HG03442 (cell line): ENCODE measurements around the gene PTGS1.
"Not testable (repeated sequence)": the region's sequence is repeated elsewhere in the genome, so short reads cannot be mapped to it uniquely, and the experiment has no call there.

ENCODE experiments used
- ATAC-seq: cut with Tn5 transposase; IDR thresholded peaks from one replicate; pipeline ENCODE4 v1.9.1; 2021; ENCODE audit warnings: mild to moderate bottlenecking, moderate library complexity; ENCODE audit not compliant: unreplicated experiment

PTGS1 gene

DNA sequence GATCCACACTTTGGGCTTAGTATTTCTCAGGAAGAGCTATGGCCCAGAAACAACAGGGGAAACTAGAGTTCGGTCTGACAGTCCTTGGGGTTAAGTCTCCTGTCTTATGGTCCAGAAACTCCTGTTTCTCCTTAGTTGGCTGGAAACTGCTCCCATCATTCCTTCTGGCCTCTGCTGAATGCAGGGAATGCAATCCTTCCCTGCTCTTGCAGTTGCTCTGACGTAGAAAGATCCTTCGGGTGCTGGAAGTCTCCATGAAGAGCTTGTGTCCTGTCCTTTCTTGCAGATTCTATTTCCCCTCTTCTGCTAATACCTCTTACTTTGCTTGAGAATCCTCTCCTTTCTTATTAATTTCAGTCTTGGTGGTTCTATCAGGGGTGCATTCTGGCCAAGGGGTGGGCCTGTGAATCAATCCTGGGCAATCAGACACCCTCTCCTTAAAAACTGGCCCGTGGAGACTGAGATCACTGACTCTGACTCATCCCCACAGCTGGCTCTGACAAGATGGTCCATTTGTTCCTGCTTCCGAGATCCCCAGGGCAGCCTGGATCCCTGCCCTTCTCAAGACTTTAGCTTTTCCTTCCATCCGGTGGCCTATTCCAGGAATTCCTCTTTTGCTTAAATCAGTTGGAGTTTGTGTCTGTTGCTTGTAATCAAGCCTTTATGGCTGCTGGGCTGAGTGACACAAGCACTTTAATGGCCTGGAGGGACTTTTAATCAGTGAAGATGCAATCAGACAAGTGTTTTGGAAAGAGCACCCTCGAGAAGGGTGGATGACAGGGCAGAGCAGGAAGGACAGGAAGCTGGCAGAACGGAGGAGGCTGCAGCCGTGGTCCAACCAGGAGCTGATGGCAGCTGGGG, 23.7 kb downstream of the PTGS1 start:
- no peak for ATAC-seq

DNA sequence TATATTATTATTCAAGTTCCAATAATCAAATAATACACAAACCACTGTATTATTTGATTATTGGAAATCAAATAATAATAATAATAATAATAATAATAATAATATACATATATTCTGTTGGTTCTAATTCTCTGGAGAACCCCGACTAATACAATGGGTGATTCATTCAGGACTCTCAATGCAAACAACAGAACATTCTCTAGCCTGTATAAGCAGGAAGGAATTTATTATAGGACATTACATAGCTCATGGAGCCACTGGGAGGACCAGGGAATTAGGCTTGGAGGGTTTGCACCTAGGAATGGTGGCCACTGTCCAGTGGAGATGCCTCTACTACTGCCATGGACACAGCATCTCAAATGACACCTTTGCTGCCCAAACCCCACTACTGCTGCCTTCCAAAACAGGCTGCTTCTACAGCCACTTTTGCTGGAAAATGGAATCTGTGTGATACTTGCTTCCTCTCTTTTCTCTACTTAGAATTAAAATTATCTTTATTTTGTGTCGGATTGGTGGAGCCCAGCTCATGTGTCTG, 25.9 kb downstream of the PTGS1 start:
- no peak for ATAC-seq

DNA sequence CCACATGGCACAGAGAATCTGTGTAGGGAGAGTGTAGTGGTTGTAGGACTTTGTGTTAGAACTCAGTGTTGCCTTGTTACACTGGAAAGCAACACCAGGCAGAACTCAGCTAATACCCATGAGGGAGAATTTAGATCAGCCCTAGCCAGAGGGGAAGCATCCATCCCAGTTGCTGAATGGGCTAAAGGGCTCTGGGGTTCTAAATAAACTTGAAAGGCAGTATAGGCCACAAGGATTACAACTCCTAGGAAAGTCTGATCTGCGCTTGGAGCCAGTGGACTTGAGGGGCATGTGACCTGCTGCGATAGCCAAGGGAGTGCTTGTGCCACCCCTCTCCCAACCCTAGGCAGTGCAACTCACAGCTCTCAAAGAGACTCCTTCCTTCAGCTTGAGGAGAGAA, 26.9 kb downstream of the PTGS1 start:
- ATAC-seq, result no peak

DNA sequence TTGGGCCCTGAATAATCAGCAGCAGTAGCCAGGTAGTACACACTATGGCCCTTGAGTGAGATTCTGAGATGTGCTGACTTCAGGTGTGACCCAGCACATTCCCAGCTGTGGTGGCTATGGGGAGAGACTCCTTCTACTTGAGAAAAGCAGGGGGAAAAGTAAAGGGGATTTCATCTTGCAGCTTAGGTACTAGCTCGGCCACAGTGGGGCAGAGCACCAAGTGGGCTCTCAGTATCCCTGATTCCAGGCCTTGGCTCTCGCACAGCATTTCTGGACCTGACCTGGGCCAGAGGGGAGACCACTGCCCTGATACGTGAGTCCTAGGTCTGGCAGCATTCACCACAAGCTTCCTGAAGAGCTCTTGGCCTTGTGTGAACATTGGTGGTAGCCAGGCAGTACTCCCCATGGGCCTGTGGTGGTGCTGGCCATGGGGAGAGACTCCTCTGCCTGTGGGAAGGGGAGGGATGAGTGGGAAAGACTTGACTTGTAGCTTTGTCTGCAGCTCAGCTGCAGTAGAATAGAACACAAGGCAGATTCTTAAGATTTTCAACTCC, 27.6 kb downstream of the PTGS1 start:
- ATAC-seq, result no peak

DNA sequence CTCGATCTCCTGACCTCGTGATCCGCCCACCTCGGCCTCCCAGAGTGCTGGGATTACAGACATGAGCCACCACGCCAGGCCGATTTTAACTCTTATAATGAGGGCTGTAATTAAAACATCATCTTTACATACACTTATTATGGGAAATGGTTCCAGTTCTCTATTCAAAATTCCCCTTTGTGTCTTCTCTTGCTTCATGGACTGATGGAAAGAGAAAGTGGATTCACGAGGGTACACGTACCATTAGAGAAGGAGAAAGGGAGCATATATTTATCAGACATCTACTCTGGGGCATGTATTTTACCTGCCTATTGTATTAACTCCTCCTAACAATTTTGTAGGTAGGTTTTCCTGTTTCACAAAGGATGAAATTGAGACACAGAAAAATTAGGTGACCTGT, 31.1 kb downstream of the PTGS1 start:
- ATAC-seq, result no peak

DNA sequence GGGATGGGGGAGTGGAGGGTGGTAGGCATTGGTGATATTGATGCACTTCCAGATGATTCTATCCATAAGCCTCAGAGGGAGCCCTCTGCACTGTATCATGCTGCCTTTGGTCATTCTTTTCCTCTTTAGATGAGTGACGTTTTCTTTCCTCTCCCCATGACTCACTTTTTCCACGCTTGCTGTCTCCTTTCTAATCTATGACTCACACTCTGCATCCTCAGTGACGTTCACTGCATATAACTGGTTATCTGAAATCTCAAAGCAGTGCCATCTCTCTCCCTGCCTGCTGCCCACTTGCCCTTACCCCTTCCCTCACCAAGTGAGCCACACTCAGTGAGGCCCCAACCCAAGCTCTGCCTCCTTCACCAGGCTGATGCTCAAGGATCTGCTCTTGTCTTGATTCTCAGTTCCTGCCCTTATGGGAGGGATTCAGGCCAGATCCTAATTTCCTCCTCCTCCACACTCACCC, 31.6 kb downstream of the PTGS1 start:
- ATAC-seq, result no peak

DNA sequence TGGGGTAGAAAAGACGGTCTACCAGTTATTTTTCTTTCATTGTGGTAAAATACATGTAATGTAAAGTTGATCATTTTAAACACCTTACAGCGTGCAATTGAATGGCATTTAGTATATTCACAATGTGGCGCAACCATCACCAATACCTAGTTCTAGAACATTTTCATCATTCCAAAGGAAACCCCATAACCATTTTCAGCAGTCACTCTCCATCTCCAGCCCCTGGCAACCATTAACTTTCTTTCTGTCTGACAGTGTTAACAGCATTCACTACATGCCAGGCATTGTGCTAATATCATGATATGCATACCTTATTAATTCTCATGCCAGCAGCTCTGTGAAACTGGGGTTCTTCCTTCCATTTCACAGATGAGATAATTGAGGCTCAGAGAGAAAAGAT, 32.0 kb downstream of the PTGS1 start:
- no peak for ATAC-seq

DNA sequence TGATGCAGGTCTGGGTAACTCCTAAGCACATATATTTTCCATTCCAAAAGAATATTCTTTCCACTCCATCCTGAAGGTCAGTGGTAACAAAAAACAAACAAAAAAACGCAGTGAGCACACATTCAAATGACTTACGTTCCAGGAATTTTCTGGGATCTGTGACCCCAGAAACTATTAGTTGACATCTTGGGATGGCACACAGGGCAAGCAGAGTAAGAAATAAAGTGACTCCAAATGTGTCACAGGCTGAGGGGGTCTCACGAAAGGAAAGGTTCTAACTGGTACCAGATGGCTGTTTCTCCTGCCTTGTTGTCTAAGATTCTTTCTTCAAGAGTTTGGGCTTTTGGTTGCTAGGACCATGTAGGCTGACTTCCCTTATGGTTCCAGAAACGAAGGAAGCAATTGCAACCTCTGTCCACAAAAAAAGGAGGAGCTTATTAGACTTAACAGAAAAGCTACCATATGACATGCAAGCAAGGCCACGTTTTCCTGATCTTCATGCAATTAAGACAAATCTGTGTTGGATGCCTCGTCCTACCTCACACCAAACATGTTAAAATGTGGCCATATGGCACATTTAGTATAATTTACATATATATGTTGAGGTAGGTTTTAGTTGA, 32.7 kb downstream of the PTGS1 start:
- no peak for ATAC-seq

DNA sequence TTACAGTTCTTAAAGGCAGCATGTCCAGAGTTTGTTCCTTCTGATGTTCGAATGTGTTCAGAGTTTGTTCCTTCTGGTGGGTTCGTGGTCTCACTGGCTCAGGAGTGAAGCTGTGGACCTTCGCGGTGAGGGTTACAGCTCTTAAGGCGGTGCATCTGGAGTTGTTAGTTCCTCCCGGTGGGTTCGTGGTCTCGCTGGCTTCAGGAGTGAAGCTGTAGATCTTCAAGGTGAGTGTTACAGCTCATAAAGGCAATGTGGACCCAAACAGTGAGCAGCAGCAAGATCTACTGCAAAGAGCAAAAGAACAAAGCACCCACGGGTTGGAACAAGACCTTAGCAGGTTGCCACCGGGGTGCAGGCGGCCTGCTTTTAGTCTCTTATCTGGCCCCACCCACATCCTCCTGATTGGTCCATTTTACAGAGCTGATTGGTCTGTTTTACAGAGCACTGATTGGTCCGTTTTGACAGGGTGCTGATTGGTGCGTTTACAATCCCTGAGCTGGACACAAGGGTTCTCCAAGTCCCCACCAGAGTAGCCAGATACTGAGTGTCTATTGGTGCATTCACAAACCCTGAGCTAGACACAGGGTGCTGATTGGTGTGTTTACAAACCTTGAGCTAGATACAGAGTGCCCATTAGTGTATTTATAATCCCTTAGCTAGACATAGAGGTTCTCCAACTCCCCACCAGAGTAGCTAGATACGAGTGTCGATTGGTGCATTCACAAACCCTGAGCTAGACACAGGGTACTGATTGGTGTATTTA, 34.7 kb downstream of the PTGS1 start:
- not testable (repeated sequence) for ATAC-seq

DNA sequence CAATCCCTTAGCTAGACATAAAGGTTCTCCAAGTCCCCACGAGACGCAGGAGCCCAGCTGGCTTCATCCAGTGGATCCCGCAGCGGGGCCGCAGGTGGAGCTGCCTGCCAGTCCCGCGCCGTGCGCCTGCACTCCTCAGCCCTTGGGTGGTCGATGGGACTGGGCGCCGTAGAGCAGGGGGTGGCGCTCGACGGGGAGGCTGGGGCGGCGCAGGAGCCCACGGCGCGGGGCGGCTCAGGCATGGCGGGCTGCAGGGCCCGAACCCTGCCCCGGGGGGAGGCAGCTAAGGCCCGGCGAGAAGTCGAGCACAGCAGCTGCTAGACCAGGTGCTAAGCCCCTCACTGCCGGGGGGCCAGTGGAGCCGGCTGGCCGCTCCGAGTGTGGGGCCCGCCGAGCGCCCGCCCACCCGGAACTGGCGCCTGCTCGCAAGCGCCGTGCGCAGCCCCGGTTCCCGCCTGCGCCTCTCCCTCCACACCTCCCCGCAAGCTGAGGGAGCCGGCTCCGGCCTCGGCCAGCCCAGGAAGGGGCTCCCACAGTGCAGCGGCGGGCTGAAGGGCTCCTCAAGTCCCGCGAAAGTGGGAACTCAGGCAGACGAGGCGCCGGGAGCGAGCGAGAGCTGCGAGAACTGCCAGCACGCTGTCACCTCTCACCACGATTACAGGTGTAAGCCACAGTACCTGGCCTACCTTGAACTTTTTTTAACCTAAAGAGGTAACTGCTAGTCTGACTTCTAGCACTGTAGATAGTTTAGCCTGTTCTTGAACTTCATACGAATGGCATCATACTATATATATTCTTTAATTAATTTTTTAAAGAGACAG, 35.5 kb downstream of the PTGS1 start:
- ATAC-seq, result no peak

DNA sequence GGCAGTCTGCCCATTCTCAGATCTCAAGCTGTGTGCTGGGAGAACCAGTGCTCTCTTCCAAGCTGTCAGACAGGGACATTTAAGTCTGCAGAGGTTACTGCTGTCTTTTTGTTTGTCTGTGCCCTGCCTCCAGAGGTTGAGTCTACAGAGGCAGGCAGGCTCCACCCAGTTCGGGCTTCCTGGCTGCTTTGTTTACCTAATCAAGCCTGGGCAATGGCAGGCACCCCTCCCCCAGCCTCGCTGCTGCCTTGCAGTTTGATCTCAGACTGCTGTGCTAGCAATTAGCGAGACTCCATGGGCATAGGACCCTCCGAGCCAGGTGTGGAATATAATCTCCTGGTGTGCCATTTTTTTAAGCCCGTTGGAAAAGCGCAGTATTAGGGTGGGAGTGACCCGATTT, 43.3 kb downstream of the PTGS1 start:
- not testable (repeated sequence) for ATAC-seq

DNA sequence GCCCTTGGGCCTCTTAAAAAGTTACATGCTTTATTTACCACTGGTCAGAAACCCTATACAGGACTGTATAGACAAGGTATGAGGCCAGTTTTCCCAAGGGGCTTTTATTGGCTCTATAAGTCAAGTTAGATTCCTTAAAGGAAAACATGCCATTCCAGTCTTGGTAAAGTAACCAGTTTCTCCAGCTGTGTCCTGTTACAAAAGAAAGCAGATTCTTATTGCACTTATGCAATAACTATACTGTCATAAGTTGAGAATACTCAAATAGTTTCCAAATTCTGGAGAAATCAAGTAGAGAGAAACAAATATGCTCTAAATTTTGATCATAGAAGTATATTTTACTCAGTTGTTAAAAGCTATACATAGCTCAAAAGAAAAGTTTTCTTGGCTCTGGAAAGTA, 47.2 kb downstream of the PTGS1 start:
- ATAC-seq, result no peak

DNA sequence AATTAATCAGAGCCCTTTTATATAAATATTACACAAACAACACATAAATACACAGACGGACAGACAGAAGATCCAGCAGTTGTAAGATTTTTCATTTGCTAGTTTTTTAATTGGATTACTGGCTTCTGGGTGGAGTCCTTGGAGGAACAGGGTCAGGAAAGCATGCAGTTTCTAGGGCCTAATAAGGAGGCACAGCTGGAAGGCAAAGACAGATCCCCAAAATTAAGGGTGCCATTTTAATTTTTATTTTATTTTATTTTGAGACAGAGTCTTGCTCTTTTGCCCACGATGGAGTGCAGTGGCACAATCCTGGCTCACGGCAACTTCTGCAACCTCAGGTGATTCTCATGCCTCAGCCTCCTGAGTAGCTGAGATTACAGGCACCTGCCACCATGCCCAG, 49.5 kb downstream of the PTGS1 start:
- ATAC-seq, result no peak

DNA sequence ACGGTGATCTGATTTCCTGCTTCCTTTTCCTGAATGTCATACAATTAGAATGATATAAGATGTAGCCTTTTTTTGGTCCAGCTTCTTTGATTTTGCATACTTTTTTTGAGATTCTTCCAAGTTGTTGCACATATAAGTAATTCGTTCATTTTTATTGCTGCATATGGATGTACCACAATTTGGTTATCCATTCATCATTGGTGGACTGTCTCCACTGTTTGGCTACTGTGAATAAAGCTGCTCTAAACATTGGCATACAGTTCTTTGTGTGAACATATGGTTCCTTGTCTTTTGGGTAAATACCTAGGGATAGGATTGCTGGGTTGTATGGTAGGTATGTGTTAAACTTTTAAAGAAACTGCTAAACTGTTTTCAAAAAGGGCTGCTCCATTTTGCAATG, 54.3 kb downstream of the PTGS1 start:
- no peak for ATAC-seq

DNA sequence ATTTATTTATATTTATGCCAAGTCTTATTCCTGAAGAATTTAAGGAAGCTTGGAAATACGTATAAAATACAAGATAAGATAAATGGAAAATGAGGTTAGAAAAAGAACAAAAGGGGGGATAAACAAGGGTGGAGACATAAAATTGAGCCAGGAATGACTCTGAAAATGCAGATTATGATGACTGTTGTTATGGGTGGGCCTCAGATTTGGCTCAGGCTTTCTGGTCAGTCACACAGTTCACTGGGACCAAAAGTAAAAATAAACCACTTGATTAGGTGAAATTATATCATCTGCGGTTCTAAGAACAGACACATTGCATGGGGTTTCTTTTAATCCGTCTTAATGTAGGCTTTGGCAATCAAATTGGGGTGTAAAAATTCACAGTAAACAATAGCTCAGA, 55.9 kb downstream of the PTGS1 start:
- ATAC-seq, result no peak

DNA sequence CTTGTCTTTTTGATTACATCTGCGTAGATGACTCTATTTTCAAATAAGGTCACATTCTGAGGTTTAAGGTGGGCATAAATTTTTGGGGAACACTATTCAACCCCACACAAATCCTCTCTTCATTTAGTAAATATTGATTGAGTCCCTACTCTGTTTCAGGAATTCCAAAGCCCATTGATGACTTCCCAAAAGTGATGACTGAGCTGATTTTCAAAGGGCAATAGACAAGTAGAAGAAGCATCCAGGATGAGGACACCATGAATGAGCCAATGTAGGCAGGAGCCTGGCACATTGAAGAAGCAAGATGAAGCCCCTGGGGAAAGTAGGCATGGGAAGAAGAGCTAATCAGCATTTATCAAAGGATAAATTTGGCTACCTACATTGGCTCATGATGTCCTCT, 71.7 kb downstream of the PTGS1 start:
- no peak for ATAC-seq

DNA sequence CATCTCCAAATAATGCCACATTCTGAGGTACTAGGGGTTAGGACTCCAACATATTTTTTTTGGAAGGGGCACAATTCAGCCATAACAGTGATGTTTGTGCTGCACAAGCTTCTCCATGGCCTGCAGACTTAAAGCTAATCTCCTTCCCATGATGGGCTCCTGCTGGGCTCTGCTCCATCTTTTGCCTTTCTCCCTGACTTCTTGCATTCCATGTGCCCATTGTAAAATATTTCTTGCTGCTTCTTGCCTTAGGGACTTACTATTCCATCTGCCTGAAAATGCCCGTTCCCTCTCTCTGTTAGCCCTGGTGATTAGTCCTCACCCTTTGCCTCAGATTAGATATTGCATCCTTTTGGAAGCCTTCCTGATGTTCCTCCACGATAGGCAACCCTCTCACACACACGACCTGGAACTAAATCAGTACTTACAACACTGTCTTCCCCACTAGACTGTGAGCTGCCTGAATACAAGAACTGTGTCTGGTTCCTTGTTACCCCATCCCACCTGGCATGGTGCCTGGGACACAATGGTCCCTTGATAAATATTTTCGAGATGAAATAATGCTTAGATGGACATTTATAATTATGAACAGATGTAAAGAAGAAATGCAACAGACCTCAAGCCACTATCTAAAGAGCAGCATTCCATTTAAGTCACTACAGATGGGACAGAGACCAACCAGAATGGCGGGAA, 73.4 kb downstream of the PTGS1 start:
- ATAC-seq, result no peak
